HCT116 (cell line): Measurements from ENCODE around the gene TRIM24.

Experiments used
- EGR1 ChIP-seq: IDR thresholded peaks from 2 replicates; pipeline ENCODE4 v1.6.1; 2012; ENCODE audit warnings: low read depth
- EZH2 ChIP-seq: fragments of 200-600 bp; sonication (generic); IDR thresholded peaks from 2 replicates; pipeline ENCODE4 v1.6.1; 2017; ENCODE audit warnings: antibody characterized with exemption, mixed run types
- JUND ChIP-seq: IDR thresholded peaks from 2 replicates; pipeline ENCODE4 v1.6.1; 2012
- POLR2A ChIP-seq: IDR thresholded peaks from 2 replicates; pipeline ENCODE4 v1.7.0; 2011; ENCODE audit warnings: borderline replicate concordance; ENCODE audit not compliant: insufficient read depth, insufficient read length; ENCODE audit errors: extremely low read depth
- RAD21 ChIP-seq: IDR thresholded peaks from 2 replicates; pipeline ENCODE4 v1.6.1; 2012; ENCODE audit warnings: low read depth, mild to moderate bottlenecking
- SP1 ChIP-seq: IDR thresholded peaks from 2 replicates; pipeline ENCODE4 v1.6.1; 2012; ENCODE audit warnings: low read depth
- YY1 ChIP-seq: IDR thresholded peaks from 2 replicates; pipeline ENCODE4 v1.6.1; 2011; ENCODE audit warnings: low read length, low read depth, moderate library complexity, mild to moderate bottlenecking; ENCODE audit not compliant: insufficient replicate concordance; ENCODE audit errors: extremely low read depth
- ZFX ChIP-seq: fragments of 450-650 bp; IDR thresholded peaks from 2 replicates; pipeline ENCODE4 v1.6.1; 2017
- TF ChIP-seq, protein P1 (sequence below): IDR thresholded peaks from 2 replicates; pipeline ENCODE4 v1.6.1; 2011; ENCODE audit warnings: mild to moderate bottlenecking, low read length, moderate library complexity; ENCODE audit not compliant: insufficient replicate concordance; ENCODE audit errors: extremely low read depth
- TF ChIP-seq, protein P2 (sequence below), 3 experiments: fragments of 200-600 bp in 1 of 3; sonication (generic) in 1 of 3; IDR thresholded peaks in 2 of 3; conservative IDR thresholded peaks in 1 of 3; 2 replicates each; pipeline ENCODE4 v1.5.1; 2012 to 2017; ENCODE audit warnings: low read depth in 2 of 3, low read length in 2 of 3, antibody characterized with exemption in 1 of 3, borderline replicate concordance in 1 of 3, control low read depth in 1 of 3, mild to moderate bottlenecking in 1 of 3, mixed read lengths in 1 of 3, mixed run types in 1 of 3, moderate library complexity in 1 of 3; ENCODE audit not compliant: insufficient read depth in 1 of 3
- TF ChIP-seq, protein P3 (sequence below): IDR thresholded peaks from 2 replicates; pipeline ENCODE4 v1.6.1; 2012; ENCODE audit warnings: low read depth

DNA sequence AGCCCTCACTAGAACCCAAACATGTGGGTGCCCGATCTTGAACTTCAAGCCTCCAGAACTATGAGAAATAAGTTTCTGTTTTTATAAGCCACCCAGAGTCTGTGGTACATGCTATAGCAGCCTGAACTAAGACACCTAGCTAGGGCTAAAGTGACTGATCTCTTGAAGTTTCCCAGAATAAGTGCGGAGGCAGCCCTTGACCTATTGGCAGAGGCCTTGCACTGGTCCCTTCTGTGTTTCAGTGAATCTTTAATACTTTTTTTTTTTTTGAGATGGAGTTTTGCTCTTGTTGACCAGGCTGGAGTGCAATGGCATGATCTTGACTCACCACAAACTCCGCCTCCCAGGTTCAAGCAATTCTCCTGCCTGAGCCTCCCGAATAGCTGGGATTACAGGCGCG, 156.0 kb downstream of the TRIM24 start:
- TF ChIP-seq, protein P1, sequence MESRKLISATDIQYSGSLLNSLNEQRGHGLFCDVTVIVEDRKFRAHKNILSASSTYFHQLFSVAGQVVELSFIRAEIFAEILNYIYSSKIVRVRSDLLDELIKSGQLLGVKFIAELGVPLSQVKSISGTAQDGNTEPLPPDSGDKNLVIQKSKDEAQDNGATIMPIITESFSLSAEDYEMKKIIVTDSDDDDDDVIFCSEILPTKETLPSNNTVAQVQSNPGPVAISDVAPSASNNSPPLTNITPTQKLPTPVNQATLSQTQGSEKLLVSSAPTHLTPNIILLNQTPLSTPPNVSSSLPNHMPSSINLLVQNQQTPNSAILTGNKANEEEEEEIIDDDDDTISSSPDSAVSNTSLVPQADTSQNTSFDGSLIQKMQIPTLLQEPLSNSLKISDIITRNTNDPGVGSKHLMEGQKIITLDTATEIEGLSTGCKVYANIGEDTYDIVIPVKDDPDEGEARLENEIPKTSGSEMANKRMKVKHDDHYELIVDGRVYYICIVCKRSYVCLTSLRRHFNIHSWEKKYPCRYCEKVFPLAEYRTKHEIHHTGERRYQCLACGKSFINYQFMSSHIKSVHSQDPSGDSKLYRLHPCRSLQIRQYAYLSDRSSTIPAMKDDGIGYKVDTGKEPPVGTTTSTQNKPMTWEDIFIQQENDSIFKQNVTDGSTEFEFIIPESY = no peak
- TF ChIP-seq, protein P2, sequence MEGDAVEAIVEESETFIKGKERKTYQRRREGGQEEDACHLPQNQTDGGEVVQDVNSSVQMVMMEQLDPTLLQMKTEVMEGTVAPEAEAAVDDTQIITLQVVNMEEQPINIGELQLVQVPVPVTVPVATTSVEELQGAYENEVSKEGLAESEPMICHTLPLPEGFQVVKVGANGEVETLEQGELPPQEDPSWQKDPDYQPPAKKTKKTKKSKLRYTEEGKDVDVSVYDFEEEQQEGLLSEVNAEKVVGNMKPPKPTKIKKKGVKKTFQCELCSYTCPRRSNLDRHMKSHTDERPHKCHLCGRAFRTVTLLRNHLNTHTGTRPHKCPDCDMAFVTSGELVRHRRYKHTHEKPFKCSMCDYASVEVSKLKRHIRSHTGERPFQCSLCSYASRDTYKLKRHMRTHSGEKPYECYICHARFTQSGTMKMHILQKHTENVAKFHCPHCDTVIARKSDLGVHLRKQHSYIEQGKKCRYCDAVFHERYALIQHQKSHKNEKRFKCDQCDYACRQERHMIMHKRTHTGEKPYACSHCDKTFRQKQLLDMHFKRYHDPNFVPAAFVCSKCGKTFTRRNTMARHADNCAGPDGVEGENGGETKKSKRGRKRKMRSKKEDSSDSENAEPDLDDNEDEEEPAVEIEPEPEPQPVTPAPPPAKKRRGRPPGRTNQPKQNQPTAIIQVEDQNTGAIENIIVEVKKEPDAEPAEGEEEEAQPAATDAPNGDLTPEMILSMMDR (IDR thresholded peaks at IDR 0.05 in 2 of 3, conservative IDR thresholded peaks at IDR 0.05 in 1 of 3; ENCODE audit: borderline replicate concordance in 1 of 3, insufficient read depth in 1 of 3, low read depth in 2 of 3, low read length in 2 of 3) = no peak
- TF ChIP-seq RAD21 (no peak), EGR1 (no peak), EZH2 (no peak), YY1 (no peak), JUND (no peak), SP1 (no peak), ZFX (no peak), POLR2A (no peak)
- TF ChIP-seq, protein P3, sequence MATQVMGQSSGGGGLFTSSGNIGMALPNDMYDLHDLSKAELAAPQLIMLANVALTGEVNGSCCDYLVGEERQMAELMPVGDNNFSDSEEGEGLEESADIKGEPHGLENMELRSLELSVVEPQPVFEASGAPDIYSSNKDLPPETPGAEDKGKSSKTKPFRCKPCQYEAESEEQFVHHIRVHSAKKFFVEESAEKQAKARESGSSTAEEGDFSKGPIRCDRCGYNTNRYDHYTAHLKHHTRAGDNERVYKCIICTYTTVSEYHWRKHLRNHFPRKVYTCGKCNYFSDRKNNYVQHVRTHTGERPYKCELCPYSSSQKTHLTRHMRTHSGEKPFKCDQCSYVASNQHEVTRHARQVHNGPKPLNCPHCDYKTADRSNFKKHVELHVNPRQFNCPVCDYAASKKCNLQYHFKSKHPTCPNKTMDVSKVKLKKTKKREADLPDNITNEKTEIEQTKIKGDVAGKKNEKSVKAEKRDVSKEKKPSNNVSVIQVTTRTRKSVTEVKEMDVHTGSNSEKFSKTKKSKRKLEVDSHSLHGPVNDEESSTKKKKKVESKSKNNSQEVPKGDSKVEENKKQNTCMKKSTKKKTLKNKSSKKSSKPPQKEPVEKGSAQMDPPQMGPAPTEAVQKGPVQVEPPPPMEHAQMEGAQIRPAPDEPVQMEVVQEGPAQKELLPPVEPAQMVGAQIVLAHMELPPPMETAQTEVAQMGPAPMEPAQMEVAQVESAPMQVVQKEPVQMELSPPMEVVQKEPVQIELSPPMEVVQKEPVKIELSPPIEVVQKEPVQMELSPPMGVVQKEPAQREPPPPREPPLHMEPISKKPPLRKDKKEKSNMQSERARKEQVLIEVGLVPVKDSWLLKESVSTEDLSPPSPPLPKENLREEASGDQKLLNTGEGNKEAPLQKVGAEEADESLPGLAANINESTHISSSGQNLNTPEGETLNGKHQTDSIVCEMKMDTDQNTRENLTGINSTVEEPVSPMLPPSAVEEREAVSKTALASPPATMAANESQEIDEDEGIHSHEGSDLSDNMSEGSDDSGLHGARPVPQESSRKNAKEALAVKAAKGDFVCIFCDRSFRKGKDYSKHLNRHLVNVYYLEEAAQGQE = no peak
